Measurements from ENCODE around the gene NECTIN1.

DNA sequence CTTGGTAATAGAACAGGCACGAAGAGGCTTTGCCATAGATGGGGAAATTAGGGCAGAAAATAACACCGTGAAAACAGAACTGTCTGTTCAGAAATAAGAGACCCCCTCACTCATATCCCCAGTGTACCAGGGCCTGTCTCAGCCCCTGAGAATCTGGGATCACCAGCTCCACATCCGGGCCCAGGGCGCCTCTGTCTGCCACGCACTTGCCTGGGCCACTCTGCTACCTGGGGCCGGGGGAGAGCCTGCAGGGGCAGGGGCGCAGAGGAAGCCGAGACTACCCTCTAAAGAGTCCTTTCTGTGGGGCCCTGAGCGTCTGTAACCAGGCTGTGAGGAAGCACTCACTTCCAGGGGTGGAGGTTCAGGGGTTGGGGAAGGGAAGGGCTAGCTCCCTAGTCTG lies 19.8 kb downstream of the NECTIN1 start:
- TF ChIP-seq, protein P1, sequence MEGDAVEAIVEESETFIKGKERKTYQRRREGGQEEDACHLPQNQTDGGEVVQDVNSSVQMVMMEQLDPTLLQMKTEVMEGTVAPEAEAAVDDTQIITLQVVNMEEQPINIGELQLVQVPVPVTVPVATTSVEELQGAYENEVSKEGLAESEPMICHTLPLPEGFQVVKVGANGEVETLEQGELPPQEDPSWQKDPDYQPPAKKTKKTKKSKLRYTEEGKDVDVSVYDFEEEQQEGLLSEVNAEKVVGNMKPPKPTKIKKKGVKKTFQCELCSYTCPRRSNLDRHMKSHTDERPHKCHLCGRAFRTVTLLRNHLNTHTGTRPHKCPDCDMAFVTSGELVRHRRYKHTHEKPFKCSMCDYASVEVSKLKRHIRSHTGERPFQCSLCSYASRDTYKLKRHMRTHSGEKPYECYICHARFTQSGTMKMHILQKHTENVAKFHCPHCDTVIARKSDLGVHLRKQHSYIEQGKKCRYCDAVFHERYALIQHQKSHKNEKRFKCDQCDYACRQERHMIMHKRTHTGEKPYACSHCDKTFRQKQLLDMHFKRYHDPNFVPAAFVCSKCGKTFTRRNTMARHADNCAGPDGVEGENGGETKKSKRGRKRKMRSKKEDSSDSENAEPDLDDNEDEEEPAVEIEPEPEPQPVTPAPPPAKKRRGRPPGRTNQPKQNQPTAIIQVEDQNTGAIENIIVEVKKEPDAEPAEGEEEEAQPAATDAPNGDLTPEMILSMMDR (IDR thresholded peaks at IDR 0.05; ENCODE audit: insufficient read depth, low read length): no peak
- TF ChIP-seq SPI1 (IDR thresholded peaks at IDR 0.05; ENCODE audit: borderline replicate concordance, low read depth) (no peak), GABPA (IDR thresholded peaks at IDR 0.05; ENCODE audit: low read depth) (no peak)
- TF ChIP-seq, protein P2, sequence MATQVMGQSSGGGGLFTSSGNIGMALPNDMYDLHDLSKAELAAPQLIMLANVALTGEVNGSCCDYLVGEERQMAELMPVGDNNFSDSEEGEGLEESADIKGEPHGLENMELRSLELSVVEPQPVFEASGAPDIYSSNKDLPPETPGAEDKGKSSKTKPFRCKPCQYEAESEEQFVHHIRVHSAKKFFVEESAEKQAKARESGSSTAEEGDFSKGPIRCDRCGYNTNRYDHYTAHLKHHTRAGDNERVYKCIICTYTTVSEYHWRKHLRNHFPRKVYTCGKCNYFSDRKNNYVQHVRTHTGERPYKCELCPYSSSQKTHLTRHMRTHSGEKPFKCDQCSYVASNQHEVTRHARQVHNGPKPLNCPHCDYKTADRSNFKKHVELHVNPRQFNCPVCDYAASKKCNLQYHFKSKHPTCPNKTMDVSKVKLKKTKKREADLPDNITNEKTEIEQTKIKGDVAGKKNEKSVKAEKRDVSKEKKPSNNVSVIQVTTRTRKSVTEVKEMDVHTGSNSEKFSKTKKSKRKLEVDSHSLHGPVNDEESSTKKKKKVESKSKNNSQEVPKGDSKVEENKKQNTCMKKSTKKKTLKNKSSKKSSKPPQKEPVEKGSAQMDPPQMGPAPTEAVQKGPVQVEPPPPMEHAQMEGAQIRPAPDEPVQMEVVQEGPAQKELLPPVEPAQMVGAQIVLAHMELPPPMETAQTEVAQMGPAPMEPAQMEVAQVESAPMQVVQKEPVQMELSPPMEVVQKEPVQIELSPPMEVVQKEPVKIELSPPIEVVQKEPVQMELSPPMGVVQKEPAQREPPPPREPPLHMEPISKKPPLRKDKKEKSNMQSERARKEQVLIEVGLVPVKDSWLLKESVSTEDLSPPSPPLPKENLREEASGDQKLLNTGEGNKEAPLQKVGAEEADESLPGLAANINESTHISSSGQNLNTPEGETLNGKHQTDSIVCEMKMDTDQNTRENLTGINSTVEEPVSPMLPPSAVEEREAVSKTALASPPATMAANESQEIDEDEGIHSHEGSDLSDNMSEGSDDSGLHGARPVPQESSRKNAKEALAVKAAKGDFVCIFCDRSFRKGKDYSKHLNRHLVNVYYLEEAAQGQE (IDR thresholded peaks at IDR 0.05; ENCODE audit: insufficient replicate concordance, low read depth): no peak
